WI38 (cell line): ENCODE data around the gene DPF3.

Experiments used
- H3K4me3 ChIP-seq: 2 replicates; pipeline ENCODE4 v1.5.1; 2011; ENCODE audit warnings: low read depth, mild to moderate bottlenecking, control low read depth, low read length
- TF ChIP-seq, protein P1 (sequence below): IDR thresholded peaks from 2 replicates; pipeline ENCODE4 v1.5.1; 2012; ENCODE audit warnings: low read depth, mild to moderate bottlenecking, control low read depth, low read length

Gene DPF3

DNA sequence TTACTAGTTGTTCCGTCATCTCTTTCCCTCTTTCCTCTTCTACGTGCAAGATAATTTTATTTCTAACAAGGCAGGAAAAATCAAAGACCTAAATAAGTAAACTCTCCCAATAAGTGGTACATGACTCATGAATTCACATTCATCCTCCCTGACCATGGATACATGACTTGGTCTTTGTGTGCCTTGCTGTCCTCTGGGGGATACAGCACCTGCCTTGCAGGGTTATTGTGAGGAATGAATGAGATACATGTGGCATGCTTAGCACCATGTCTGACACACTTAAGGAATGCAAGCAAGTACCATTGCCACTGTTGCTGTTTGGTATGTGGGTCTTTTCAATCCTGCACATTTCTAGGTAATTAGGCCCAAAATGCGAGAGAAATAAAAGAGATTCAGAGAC is 208.4 kb downstream of the DPF3 start:
- no peak overlapping the region for H3K4me3 ChIP-seq
- TF ChIP-seq, protein P1, sequence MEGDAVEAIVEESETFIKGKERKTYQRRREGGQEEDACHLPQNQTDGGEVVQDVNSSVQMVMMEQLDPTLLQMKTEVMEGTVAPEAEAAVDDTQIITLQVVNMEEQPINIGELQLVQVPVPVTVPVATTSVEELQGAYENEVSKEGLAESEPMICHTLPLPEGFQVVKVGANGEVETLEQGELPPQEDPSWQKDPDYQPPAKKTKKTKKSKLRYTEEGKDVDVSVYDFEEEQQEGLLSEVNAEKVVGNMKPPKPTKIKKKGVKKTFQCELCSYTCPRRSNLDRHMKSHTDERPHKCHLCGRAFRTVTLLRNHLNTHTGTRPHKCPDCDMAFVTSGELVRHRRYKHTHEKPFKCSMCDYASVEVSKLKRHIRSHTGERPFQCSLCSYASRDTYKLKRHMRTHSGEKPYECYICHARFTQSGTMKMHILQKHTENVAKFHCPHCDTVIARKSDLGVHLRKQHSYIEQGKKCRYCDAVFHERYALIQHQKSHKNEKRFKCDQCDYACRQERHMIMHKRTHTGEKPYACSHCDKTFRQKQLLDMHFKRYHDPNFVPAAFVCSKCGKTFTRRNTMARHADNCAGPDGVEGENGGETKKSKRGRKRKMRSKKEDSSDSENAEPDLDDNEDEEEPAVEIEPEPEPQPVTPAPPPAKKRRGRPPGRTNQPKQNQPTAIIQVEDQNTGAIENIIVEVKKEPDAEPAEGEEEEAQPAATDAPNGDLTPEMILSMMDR: no peak

DNA sequence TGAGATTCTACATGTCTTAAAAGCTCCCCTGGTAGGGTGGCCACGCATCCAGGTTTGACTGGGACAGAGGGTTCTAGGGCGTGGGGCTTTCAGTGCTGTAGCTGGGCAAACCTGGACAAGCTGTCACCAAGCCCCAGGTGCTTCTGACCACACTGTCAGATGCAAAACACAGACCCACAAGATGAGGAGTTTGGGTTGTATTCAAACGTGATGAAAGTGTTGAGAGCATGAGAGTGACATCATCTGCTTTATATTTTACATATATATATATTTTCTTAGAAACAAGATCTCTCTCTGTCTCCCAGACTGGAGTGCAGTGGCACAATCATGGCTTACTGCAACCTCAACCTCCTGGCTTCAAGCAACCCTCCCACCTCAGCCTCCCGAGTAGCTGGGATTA is 210.1 kb downstream of the DPF3 start:
- no peak overlapping the region for H3K4me3 ChIP-seq
- TF ChIP-seq, protein P1: no peak

DNA sequence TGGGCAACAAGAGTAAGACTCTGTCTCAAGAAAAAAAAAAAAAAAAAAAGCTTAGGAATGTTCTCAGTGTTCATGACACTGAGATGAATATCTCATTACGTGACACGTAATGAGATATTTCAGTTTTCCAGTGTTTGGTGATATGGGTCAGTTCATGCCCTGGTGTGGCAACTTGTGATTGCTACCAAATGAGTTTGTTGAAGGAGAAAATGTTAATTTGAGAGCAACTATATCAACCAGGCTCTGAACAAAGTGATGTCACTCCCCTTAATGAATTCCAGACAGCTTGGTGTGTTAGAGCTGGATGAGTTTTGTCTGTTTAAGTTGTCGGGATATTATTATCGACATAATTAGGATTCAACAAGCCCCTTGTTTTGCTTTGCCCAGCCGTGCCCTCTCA is 211.7 kb downstream of the DPF3 start:
- TF ChIP-seq, protein P1: no peak

DNA sequence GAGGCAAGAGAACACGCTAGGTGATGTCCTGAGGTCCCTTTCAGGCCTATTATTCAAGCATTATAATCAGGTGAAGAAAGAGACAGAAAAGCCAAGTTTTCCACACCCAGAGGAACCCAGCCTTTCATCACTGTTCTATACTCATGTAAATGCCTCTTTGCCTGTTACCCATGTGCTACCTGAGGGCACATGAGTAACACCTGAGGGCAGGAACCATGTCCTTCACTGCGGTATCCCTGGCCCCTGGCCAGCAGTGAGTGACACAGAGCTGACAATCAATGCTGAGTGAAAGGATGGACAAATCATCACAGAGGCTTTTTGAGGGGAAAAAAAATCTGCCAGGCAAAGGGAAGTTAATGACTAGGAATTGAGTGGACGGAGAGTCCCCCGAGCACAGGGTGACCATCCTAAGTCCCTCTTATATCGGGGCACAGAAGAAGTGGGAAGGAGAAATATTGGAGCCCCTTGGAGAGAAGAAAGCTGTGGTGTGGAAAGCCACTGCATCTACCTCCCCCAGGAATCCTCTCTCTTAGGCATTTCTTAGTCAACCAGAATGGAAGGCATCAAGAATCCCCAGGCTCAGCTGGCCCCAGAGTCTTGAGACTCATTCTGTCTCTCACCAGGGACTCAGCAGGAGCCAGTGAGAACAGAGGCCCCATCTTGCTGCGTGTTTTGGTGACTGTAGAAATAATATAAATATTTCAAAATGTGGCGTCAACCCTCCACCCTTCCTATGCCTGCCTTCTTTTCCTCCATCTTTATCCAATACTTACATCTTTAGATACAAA is 212.9 kb downstream of the DPF3 start:
- H3K4me3 ChIP-seq: no peak overlapping the region
- TF ChIP-seq, protein P1: no peak

More for the DNA sequence above, 211.7 kb downstream of the DPF3 start:
- H3K4me3 ChIP-seq: no peak overlapping the region

DNA sequence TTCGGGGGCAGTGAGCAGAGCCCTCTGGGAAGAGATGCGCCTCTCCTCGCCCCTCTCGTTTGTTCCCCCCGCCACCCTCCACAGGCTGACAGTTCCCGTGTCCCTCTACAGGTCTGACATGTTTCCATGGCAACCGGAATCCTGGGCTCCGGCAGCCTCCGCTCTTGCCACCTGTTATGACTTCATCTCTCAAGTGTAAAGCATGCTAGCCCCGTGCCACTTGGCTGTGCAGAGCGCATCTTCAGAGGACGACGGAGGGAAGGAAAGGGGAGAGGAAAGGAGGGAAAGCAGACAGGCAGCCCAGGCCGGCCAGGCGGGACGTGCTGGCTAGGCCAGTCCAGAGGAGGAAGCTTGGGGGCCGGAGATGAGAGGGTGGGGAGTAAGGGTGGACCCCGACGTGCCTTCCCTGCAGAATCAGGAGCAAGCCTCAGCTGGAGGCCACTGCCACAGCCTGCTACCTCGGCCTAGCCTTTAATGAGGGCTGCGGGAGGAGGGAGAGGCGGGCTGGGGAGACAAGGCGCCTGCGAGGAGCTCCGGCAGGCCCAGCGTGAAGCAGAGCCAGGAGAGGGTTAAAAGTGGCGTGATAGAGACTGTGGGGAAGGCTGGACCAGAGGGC is 214.3 kb downstream of the DPF3 start:
- H3K4me3 ChIP-seq: no peak overlapping the region
- TF ChIP-seq, protein P1: no peak

DNA sequence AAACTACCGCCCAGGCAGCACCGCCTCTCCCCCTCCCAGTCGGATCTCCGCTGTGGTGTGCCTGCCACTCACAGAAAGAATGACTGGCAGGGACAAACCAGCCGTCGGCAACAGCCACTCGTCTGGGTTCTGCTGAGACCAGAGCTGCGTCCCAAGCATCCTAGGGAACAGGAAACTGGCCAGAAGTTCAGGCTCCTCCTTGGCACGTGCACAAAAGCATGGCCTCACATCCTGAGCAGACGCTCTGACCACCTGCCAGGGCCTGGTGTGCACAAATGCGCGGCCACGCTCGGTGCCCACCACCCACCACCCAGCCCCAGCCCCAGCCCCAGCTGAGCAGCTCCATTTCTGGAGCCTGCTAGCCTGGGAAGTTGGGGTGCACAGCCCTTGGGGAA is 214.8 kb downstream of the DPF3 start:
- H3K4me3 ChIP-seq: no peak overlapping the region
- TF ChIP-seq, protein P1: no peak

DNA sequence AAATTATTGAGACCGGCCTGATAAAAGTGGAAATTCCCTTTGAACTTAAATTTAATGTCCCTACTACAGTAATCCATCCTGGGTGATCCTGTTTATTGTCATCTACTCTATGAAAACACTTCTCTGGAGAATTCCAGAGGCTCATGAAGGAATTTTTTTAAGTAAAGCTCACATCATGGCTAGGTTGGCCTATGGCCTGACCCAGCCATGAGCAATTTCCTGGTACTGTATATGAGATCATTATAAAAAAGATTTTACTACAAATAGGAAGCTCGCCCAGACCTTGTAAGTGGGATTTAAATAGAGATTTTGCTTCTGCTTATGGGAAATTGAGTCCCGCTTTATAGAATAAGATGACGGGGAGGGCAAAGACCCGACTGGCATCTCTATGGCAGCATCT is 215.5 kb downstream of the DPF3 start:
- no peak overlapping the region for H3K4me3 ChIP-seq
- TF ChIP-seq, protein P1: no peak
